HCT116 (cell line): Measurements from ENCODE around the gene LDLRAD4. TPM values are rescaled to one million over a fixed set of nuclear protein-coding genes. Genes with fewer than 3 reads are reported as not detected.

ENCODE experiments used
- ATAC-seq: fragments of 200-7000 bp; cut with Tn5 transposase; 2 replicates; pipeline ENCODE4 v1.9.1; 2020; ENCODE audit warnings: mild to moderate bottlenecking, moderate library complexity
- BruUV-seq: library from RNA; stranded (reverse); fragments of 400-500 nt; replicated peaks from 2 replicates; lab custom pipeline; 2021; lab: Mats Ljungman, UMichigan
- CTCF ChIA-PET: fragments of 300-600 bp; sonication (Branson Sonifier 250); formaldehyde crosslinking; loops from one replicate; lab custom pipeline; 2021; ENCODE audit warnings: antibody characterized with exemption; lab: Charles Lee
- POLR2A ChIA-PET: fragments of 300-600, 350-600 bp; sonication (Branson Sonifier 250); formaldehyde crosslinking; loops from one replicate; lab custom pipeline; 2021; ENCODE audit warnings: antibody characterized with exemption; lab: Charles Lee
- RAD21 ChIA-PET, 2 experiments: fragments of 300-600 bp; sonication (Branson Sonifier 250); formaldehyde crosslinking; loops; one replicate each; lab custom pipeline; 2023; ENCODE audit warnings: low total read pairs in 2 of 2; ENCODE audit not compliant: uncharacterized antibody in 2 of 2, unreplicated experiment in 2 of 2, low non-redundant PET in 1 of 2; lab: Charles Lee
- DNase-seq: peaks from one replicate; pipeline ENCODE4 v3.0.0-alpha.2; 2010; ENCODE audit warnings: low read depth, low spot score
- H2AFZ ChIP-seq: fragments of 200-600 bp; shearing (Covaris generic), sonication (generic); 2 replicates; pipeline ENCODE4 v1.6.1; 2017; ENCODE audit warnings: low read depth, mixed run types, mixed read lengths, antibody characterized with exemption, low read length; ENCODE audit not compliant: poor library complexity, severe bottlenecking
- H3K27ac ChIP-seq: 2 replicates; pipeline ENCODE4 v1.5.1; 2012; ENCODE audit warnings: low read depth, low read length
- H3K27me3 ChIP-seq: fragments of 200-600 bp; sonication (generic); 2 replicates; pipeline ENCODE4 v1.6.1; 2016; ENCODE audit warnings: mixed run types, low read length, mixed read lengths; ENCODE audit not compliant: insufficient read depth
- H3K36me3 ChIP-seq, 2 experiments: fragments of 200-500 bp in 1 of 2; fragments of 200-600 bp in 1 of 2; sonication (Bioruptor generic) in 1 of 2; sonication (generic) in 1 of 2; 2 replicates each; pipeline versions ENCODE4 v1.5.1 to v1.6.1; 2014 to 2016; ENCODE audit warnings: low read length in 2 of 2, inconsistent platforms in 1 of 2, mixed read lengths in 1 of 2, mixed run types in 1 of 2; ENCODE audit not compliant: insufficient read depth in 2 of 2, control insufficient read depth in 1 of 2
- H3K4me1 ChIP-seq, 2 experiments: fragments of 200-600 bp in 1 of 2; sonication (generic) in 1 of 2; 2 replicates each; pipeline versions ENCODE4 v1.5.1 to v1.6.1; 2012 to 2017; ENCODE audit warnings: low read length in 2 of 2, inconsistent platforms in 1 of 2, mild to moderate bottlenecking in 1 of 2, mixed read lengths in 1 of 2, mixed run types in 1 of 2, moderate library complexity in 1 of 2; ENCODE audit not compliant: insufficient read depth in 2 of 2, control insufficient read depth in 1 of 2
- H3K4me2 ChIP-seq: fragments of 200-600 bp; sonication (generic); 2 replicates; pipeline ENCODE4 v1.6.1; 2017; ENCODE audit warnings: mixed run types, low read length, mixed read lengths
- H3K4me3 ChIP-seq, 2 experiments: fragments of 200-600 bp in 1 of 2; sonication (generic) in 1 of 2; replicated peaks in 1 of 2; 2 replicates each; pipeline ENCODE4 v1.5.1; 2011 to 2016; ENCODE audit warnings: low read length in 2 of 2, control low read depth in 1 of 2, low read depth in 1 of 2, mild to moderate bottlenecking in 1 of 2, mixed read lengths in 1 of 2, mixed run types in 1 of 2
- H3K79me2 ChIP-seq: fragments of 200-600 bp; sonication (generic); 2 replicates; pipeline ENCODE4 v1.6.1; 2017; ENCODE audit warnings: mild to moderate bottlenecking, mixed run types, low read length, moderate library complexity, mixed read lengths; ENCODE audit not compliant: insufficient read depth
- H3K9ac ChIP-seq: fragments of 200-600 bp; sonication (generic); 2 replicates; pipeline ENCODE4 v1.6.1; 2016; ENCODE audit warnings: low read length, mixed read lengths
- H3K9me2 ChIP-seq: fragments of 200-600 bp; sonication (generic), shearing (Covaris generic); 2 replicates; pipeline ENCODE4 v1.6.1; 2017; ENCODE audit warnings: mixed run types, mild to moderate bottlenecking, moderate library complexity; ENCODE audit not compliant: insufficient read depth
- H3K9me3 ChIP-seq, 2 experiments: fragments of 200-500 bp in 1 of 2; fragments of 200-600 bp in 1 of 2; sonication (Bioruptor generic) in 1 of 2; sonication (generic) in 1 of 2; 2 replicates each; pipeline ENCODE4 v1.6.1; 2014 to 2017; ENCODE audit warnings: low read length in 2 of 2, mixed read lengths in 2 of 2, inconsistent platforms in 1 of 2, low read depth in 1 of 2, mild to moderate bottlenecking in 1 of 2, mixed run types in 1 of 2, moderate library complexity in 1 of 2; ENCODE audit not compliant: control insufficient read depth in 1 of 2, insufficient read depth in 1 of 2
- H4K20me1 ChIP-seq: fragments of 200-600 bp; sonication (generic), shearing (Covaris generic); 2 replicates; pipeline ENCODE4 v1.6.1; 2017; ENCODE audit warnings: mixed run types, mild to moderate bottlenecking, moderate library complexity; ENCODE audit not compliant: insufficient read depth
- EGR1 ChIP-seq: IDR thresholded peaks from 2 replicates; pipeline ENCODE4 v1.6.1; 2012; ENCODE audit warnings: low read depth
- EZH2phosphoT487 ChIP-seq: fragments of 200-600 bp; IDR thresholded peaks from 2 replicates; pipeline ENCODE4 v1.6.1; 2018; ENCODE audit warnings: antibody characterized with exemption, borderline replicate concordance
- JUND ChIP-seq: IDR thresholded peaks from 2 replicates; pipeline ENCODE4 v1.6.1; 2012
- SP1 ChIP-seq: IDR thresholded peaks from 2 replicates; pipeline ENCODE4 v1.6.1; 2012; ENCODE audit warnings: low read depth
- SRF ChIP-seq: IDR thresholded peaks from 2 replicates; pipeline ENCODE4 v1.6.1; 2012; ENCODE audit warnings: low read depth
- YY1 ChIP-seq: IDR thresholded peaks from 2 replicates; pipeline ENCODE4 v1.6.1; 2011; ENCODE audit warnings: low read length, low read depth, moderate library complexity, mild to moderate bottlenecking; ENCODE audit not compliant: insufficient replicate concordance; ENCODE audit errors: extremely low read depth
- intact Hi-C: fragments of 100-400 bp; cut with micrococcal nuclease; formaldehyde crosslinking; loops from 2 replicates; pipeline ENCODE4 v1.10.0; 2022
- total RNA-seq: library from RNA; stranded (reverse); gene quantifications from one replicate; pipeline ENCODE4 v1.2.1, GENCODE V29; 2021; ENCODE audit not compliant: unreplicated experiment
- TF ChIP-seq, protein P1 (sequence below): IDR thresholded peaks from 2 replicates; pipeline ENCODE4 v1.6.1; 2012
- TF ChIP-seq, protein P2 (sequence below), 3 experiments: fragments of 200-600 bp in 1 of 3; sonication (generic) in 1 of 3; IDR thresholded peaks in 2 of 3; conservative IDR thresholded peaks in 1 of 3; 2 replicates each; pipeline ENCODE4 v1.5.1; 2012 to 2017; ENCODE audit warnings: low read depth in 2 of 3, low read length in 2 of 3, antibody characterized with exemption in 1 of 3, borderline replicate concordance in 1 of 3, control low read depth in 1 of 3, mild to moderate bottlenecking in 1 of 3, mixed read lengths in 1 of 3, mixed run types in 1 of 3, moderate library complexity in 1 of 3; ENCODE audit not compliant: insufficient read depth in 1 of 3

Gene LDLRAD4
- total RNA-seq, 1 experiment from 2014 or later, result 1.2 TPM

DNA sequence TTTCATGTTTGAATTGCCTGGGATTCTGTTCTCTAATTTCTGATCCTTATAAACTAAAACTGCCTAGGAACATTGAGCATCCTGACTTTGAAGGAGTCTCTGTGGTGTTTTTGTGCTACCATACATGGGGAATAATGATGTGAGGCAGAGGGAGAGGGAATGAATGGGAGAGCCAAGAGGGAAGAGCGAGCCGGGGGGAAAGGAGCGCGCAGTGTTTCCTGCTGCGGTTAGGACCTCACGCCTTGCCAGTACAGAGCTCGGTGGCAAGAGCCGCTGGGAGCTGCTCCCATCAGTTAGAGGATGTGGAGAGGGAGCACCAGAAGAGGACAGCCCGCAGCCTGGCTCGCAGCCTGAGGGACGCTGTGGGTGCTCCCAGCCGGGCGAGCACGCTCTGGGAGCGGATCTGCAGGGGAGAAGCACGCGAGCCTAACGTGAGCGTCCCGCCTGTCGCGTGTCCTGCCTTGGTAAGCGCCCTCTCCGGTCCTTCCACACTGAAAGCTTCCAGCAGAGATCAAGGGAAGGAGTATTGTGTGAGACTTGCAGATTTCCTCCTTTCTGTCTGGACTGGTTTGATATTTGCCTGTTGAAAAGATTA lies 393.1 kb downstream of the LDLRAD4 start:
- H3K36me3 ChIP-seq, result no peaks in the 10 kb centered on the region
- no peak overlapping the region for H2AFZ ChIP-seq
- no peak overlapping the region for H3K4me3 ChIP-seq
- H3K4me2 ChIP-seq, result no peak overlapping the region
- BruUV-seq, result no TSS peak
- peaks cover 0 to 7% of the 10 kb centered on the region in 2 experiments; a peak in 2 of 4 replicates for H3K4me1 ChIP-seq
- H3K79me2 ChIP-seq, result no peaks in the 10 kb centered on the region
- no peak for ATAC-seq
- ChIA-PET CTCF (no interaction called here), RAD21 (no interaction called here), POLR2A (no interaction called here)
- no peaks in the 10 kb centered on the region for H3K9me3 ChIP-seq
- H3K9ac ChIP-seq, result no peak overlapping the region
- H3K9me2 ChIP-seq, result no peaks in the 10 kb centered on the region
- no peak for TF ChIP-seq EGR1
- TF ChIP-seq, protein P1, sequence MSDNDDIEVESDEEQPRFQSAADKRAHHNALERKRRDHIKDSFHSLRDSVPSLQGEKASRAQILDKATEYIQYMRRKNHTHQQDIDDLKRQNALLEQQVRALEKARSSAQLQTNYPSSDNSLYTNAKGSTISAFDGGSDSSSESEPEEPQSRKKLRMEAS, result no peak
- no peak for TF ChIP-seq YY1
- no peak for TF ChIP-seq JUND
- TF ChIP-seq EZH2phosphoT487, result no peak
- TF ChIP-seq SRF, result no peak
- TF ChIP-seq SP1, result no peak
- TF ChIP-seq, protein P2, sequence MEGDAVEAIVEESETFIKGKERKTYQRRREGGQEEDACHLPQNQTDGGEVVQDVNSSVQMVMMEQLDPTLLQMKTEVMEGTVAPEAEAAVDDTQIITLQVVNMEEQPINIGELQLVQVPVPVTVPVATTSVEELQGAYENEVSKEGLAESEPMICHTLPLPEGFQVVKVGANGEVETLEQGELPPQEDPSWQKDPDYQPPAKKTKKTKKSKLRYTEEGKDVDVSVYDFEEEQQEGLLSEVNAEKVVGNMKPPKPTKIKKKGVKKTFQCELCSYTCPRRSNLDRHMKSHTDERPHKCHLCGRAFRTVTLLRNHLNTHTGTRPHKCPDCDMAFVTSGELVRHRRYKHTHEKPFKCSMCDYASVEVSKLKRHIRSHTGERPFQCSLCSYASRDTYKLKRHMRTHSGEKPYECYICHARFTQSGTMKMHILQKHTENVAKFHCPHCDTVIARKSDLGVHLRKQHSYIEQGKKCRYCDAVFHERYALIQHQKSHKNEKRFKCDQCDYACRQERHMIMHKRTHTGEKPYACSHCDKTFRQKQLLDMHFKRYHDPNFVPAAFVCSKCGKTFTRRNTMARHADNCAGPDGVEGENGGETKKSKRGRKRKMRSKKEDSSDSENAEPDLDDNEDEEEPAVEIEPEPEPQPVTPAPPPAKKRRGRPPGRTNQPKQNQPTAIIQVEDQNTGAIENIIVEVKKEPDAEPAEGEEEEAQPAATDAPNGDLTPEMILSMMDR (IDR thresholded peaks at IDR 0.05 in 2 of 3, conservative IDR thresholded peaks at IDR 0.05 in 1 of 3; ENCODE audit: borderline replicate concordance in 1 of 3, insufficient read depth in 1 of 3, low read depth in 2 of 3, low read length in 2 of 3), result no peak
- H3K27ac ChIP-seq, result no peak overlapping the region
- no peaks in the 10 kb centered on the region for H4K20me1 ChIP-seq
- no peak for DNase-seq
- intact Hi-C loops, result no loop called here
- H3K27me3 ChIP-seq, result peaks cover 9% of the 10 kb centered on the region; the same call in 1 of the 2 replicates
